SH-SY5Y (cell line): Measurements from ENCODE around the gene SLC22A8.

ENCODE experiments used
- GATA2 ChIP-seq: IDR thresholded peaks from 2 replicates; pipeline ENCODE4 v1.6.1; 2011; ENCODE audit warnings: mild to moderate bottlenecking, low read depth, low read length
- GATA3 ChIP-seq: IDR thresholded peaks from 2 replicates; pipeline ENCODE4 v1.6.1; 2011; ENCODE audit warnings: low read depth, mild to moderate bottlenecking, low read length, moderate library complexity

- TF ChIP-seq GATA3, result no peak
- TF ChIP-seq GATA2, result no peak
Observed at GRCh38 chr11:62999156-62999555, 16.5 kb downstream of the SLC22A8 start.
